OCI-LY7 (cell line): ENCODE data around the gene CDH23.

Source experiments
- CTCF ChIP-seq: fragments of 200-600 bp; sonication (generic); conservative IDR thresholded peaks from 2 replicates; pipeline ENCODE4 v1.5.1; 2014; ENCODE audit warnings: mild to moderate bottlenecking, antibody characterized with exemption, low read length, moderate library complexity, mixed read lengths
- EZH2phosphoT487 ChIP-seq: fragments of 200-600 bp; sonication (generic); IDR thresholded peaks from 2 replicates; pipeline ENCODE4 v1.6.1; 2018; ENCODE audit warnings: low read depth, borderline replicate concordance, mild to moderate bottlenecking, mixed run types, antibody characterized with exemption, low read length, moderate library complexity, mixed read lengths

GRCh38 chr10:71641449-71641848, 244.7 kb downstream of the CDH23 start:
- TF ChIP-seq CTCF (no peak), EZH2phosphoT487 (no peak)
